ENCODE results near the gene CAPN9. TPM values are rescaled to one million over a fixed set of nuclear protein-coding genes. Genes with fewer than 3 reads are reported as not detected.

CAPN9 gene
- total and polyA plus RNA-seq, 4 experiments from 2014 or later: 0.24 TPM; not detected in 3

- H3K27ac Mint-ChIP-seq: no peak overlapping the region
- Histone ChIP-seq H3K36me3 (ENCODE audit: insufficient read depth, low read length) (no peaks in the 10 kb centered on the region), H3K27me3 (ENCODE audit: insufficient read depth, low read length) (no peaks in the 10 kb centered on the region), H3K27ac (ENCODE audit: low read depth, low read length) (no peak overlapping the region), H3K9me3 (ENCODE audit: control insufficient read depth in 1 of 2, low read length in 2 of 2) (no peaks in the 10 kb centered on the region), H3K4me1 (ENCODE audit: insufficient read depth, low read length) (no peaks in the 10 kb centered on the region), H3K4me3 (ENCODE audit: low read length in 2 of 2) (no peak overlapping the region)
- H3K4me1 Mint-ChIP-seq: no peaks in the 10 kb centered on the region
- ChIA-PET CTCF (ENCODE audit: partially characterized antibody) (no interaction called here), POLR2A (ENCODE audit: partially characterized antibody) (no interaction called here)
- no peaks in the 10 kb centered on the region for H3K9me3 Mint-ChIP-seq
- DNase-seq: no peak
- H3K27me3 Mint-ChIP-seq: peaks cover 8 to 12% of the 10 kb centered on the region in 2 donors
- intact Hi-C loops (cut with micrococcal nuclease): no loop called here
- no peak overlapping the region for H3K4me3 Mint-ChIP-seq
- H3K36me3 Mint-ChIP-seq: no peaks in the 10 kb centered on the region
These were observed 76.8 kb downstream of the CAPN9 start for GRCh38 chr1:230823931-230824381.

- Mint-ChIP-seq H3K27ac (no peak overlapping the region), H3K36me3 (no peaks in the 10 kb centered on the region), H3K4me3 (no peak overlapping the region), H3K27me3 (peaks cover 9 to 10% of the 10 kb centered on the region in 2 donors), H3K9me3 (no peaks in the 10 kb centered on the region), H3K4me1 (no peaks in the 10 kb centered on the region)
- H3K27me3 ChIP-seq (ENCODE audit: insufficient read depth, low read length): no peaks in the 10 kb centered on the region
- intact Hi-C loops (cut with micrococcal nuclease): no loop called here
- no peak overlapping the region for H3K4me3 ChIP-seq (ENCODE audit: low read length in 2 of 2)
- no peaks in the 10 kb centered on the region for H3K9me3 ChIP-seq (ENCODE audit: control insufficient read depth in 1 of 2, low read length in 2 of 2)
- no peak overlapping the region for H3K27ac ChIP-seq (ENCODE audit: low read depth, low read length)
- no peaks in the 10 kb centered on the region for H3K4me1 ChIP-seq (ENCODE audit: insufficient read depth, low read length)
- ChIA-PET POLR2A (ENCODE audit: partially characterized antibody) (no interaction called here), CTCF (ENCODE audit: partially characterized antibody) (no interaction called here)
- no peak for DNase-seq
- no peaks in the 10 kb centered on the region for H3K36me3 ChIP-seq (ENCODE audit: insufficient read depth, low read length)
These were observed 77.3 kb downstream of the CAPN9 start for GRCh38 chr1:230824551-230824918.

GRCh38 chr1:230824919-230825721 is 77.9 kb downstream of the CAPN9 start:
- no peak overlapping the region for H3K4me3 ChIP-seq (ENCODE audit: low read length in 2 of 2)
- H3K4me1 Mint-ChIP-seq: no peaks in the 10 kb centered on the region
- H3K4me1 ChIP-seq (ENCODE audit: insufficient read depth, low read length): no peaks in the 10 kb centered on the region
- intact Hi-C loops (cut with micrococcal nuclease): no loop called here
- H3K9me3 ChIP-seq (ENCODE audit: control insufficient read depth in 1 of 2, low read length in 2 of 2): no peaks in the 10 kb centered on the region
- ChIA-PET POLR2A (ENCODE audit: partially characterized antibody) (no interaction called here), CTCF (ENCODE audit: partially characterized antibody) (no interaction called here)
- H3K27ac ChIP-seq (ENCODE audit: low read depth, low read length): no peak overlapping the region
- no peaks in the 10 kb centered on the region for H3K36me3 Mint-ChIP-seq
- no peak for DNase-seq
- no peak overlapping the region for H3K4me3 Mint-ChIP-seq
- H3K27ac Mint-ChIP-seq: no peak overlapping the region
- no peaks in the 10 kb centered on the region for H3K9me3 Mint-ChIP-seq
- H3K27me3 ChIP-seq (ENCODE audit: insufficient read depth, low read length): no peaks in the 10 kb centered on the region
- no peaks in the 10 kb centered on the region for H3K36me3 ChIP-seq (ENCODE audit: insufficient read depth, low read length)
- peaks cover 9 to 10% of the 10 kb centered on the region in 2 donors for H3K27me3 Mint-ChIP-seq

GRCh38 chr1:230825761-230826160 is 78.6 kb downstream of the CAPN9 start:
- no peak overlapping the region for H3K4me3 Mint-ChIP-seq
- Histone ChIP-seq H3K27ac (ENCODE audit: low read depth, low read length) (no peak overlapping the region), H3K9me3 (ENCODE audit: control insufficient read depth in 1 of 2, low read length in 2 of 2) (no peaks in the 10 kb centered on the region), H3K27me3 (ENCODE audit: insufficient read depth, low read length) (no peaks in the 10 kb centered on the region), H3K4me1 (ENCODE audit: insufficient read depth, low read length) (no peaks in the 10 kb centered on the region), H3K36me3 (ENCODE audit: insufficient read depth, low read length) (no peaks in the 10 kb centered on the region), H3K4me3 (ENCODE audit: low read length in 2 of 2) (no peak overlapping the region)
- intact Hi-C loops (cut with micrococcal nuclease): no loop called here
- DNase-seq: no peak
- POLR2A ChIA-PET (ENCODE audit: partially characterized antibody): no interaction called here
- H3K4me1 Mint-ChIP-seq: no peaks in the 10 kb centered on the region
- H3K27ac Mint-ChIP-seq: no peak overlapping the region
- CTCF ChIA-PET (ENCODE audit: partially characterized antibody): no interaction called here
- peaks cover 8 to 10% of the 10 kb centered on the region in 2 donors for H3K27me3 Mint-ChIP-seq
- H3K9me3 Mint-ChIP-seq: peaks cover 0 to 4% (median under 1%) of the 10 kb centered on the region in 8 donors
- no peaks in the 10 kb centered on the region for H3K36me3 Mint-ChIP-seq

- no peaks in the 10 kb centered on the region for H3K36me3 ChIP-seq (ENCODE audit: insufficient read depth, low read length)
- ChIA-PET POLR2A (ENCODE audit: partially characterized antibody) (no interaction called here), CTCF (ENCODE audit: partially characterized antibody) (no interaction called here)
These were observed 79.1 kb downstream of the CAPN9 start for GRCh38 chr1:230826166-230826875.

GRCh38 chr1:230827081-230827681 is 80.0 kb downstream of the CAPN9 start:
- Histone ChIP-seq H3K4me1 (ENCODE audit: insufficient read depth, low read length) (no peaks in the 10 kb centered on the region), H3K9me3 (ENCODE audit: control insufficient read depth in 1 of 2, low read length in 2 of 2) (no peaks in the 10 kb centered on the region), H3K27ac (ENCODE audit: low read depth, low read length) (no peak overlapping the region), H3K4me3 (ENCODE audit: low read length in 2 of 2) (no peak overlapping the region), H3K36me3 (ENCODE audit: insufficient read depth, low read length) (no peaks in the 10 kb centered on the region), H3K27me3 (ENCODE audit: insufficient read depth, low read length) (no peaks in the 10 kb centered on the region)
- Mint-ChIP-seq H3K4me3 (no peak overlapping the region), H3K4me1 (no peaks in the 10 kb centered on the region), H3K27me3 (peaks cover 6% of the 10 kb centered on the region in 2 donors), H3K27ac (no peak overlapping the region), H3K9me3 (peaks cover 0 to 11% (median 3%) of the 10 kb centered on the region in 8 donors), H3K36me3 (no peaks in the 10 kb centered on the region)
- CTCF ChIA-PET (ENCODE audit: partially characterized antibody): no interaction called here
- intact Hi-C loops (cut with micrococcal nuclease): no loop called here
- POLR2A ChIA-PET (ENCODE audit: partially characterized antibody): no interaction called here
- no peak for DNase-seq

More at GRCh38 chr1:230826166-230826875, 79.1 kb downstream of the CAPN9 start:
- Histone ChIP-seq H3K4me3 (ENCODE audit: low read length in 2 of 2) (no peak overlapping the region), H3K4me1 (ENCODE audit: insufficient read depth, low read length) (no peaks in the 10 kb centered on the region), H3K27me3 (ENCODE audit: insufficient read depth, low read length) (no peaks in the 10 kb centered on the region), H3K27ac (ENCODE audit: low read depth, low read length) (no peak overlapping the region), H3K9me3 (ENCODE audit: control insufficient read depth in 1 of 2, low read length in 2 of 2) (no peaks in the 10 kb centered on the region)
- H3K4me3 Mint-ChIP-seq: no peak overlapping the region
- no peaks in the 10 kb centered on the region for H3K4me1 Mint-ChIP-seq
- no peaks in the 10 kb centered on the region for H3K36me3 Mint-ChIP-seq
- no peak overlapping the region for H3K27ac Mint-ChIP-seq
- no peak for DNase-seq
- H3K9me3 Mint-ChIP-seq: peaks cover 0 to 6% (median under 1%) of the 10 kb centered on the region in 8 donors
- intact Hi-C loops (cut with micrococcal nuclease): no loop called here
- peaks cover 6 to 8% of the 10 kb centered on the region in 2 donors for H3K27me3 Mint-ChIP-seq

GRCh38 chr1:230827801-230828200 is 80.6 kb downstream of the CAPN9 start:
- CTCF ChIA-PET (ENCODE audit: partially characterized antibody): no interaction called here
- H3K4me1 Mint-ChIP-seq: no peaks in the 10 kb centered on the region

More at GRCh38 chr1:230827801-230828200, 80.6 kb downstream of the CAPN9 start:
- intact Hi-C loops (cut with micrococcal nuclease): no loop called here
- H3K4me1 ChIP-seq (ENCODE audit: insufficient read depth, low read length): no peaks in the 10 kb centered on the region
- no peaks in the 10 kb centered on the region for H3K27me3 ChIP-seq (ENCODE audit: insufficient read depth, low read length)
- no peak overlapping the region for H3K4me3 Mint-ChIP-seq
- no peaks in the 10 kb centered on the region for H3K9me3 ChIP-seq (ENCODE audit: control insufficient read depth in 1 of 2, low read length in 2 of 2)
- no peak overlapping the region for H3K27ac Mint-ChIP-seq
- no peak overlapping the region for H3K27ac ChIP-seq (ENCODE audit: low read depth, low read length)
- no peak for DNase-seq
- no peaks in the 10 kb centered on the region for H3K36me3 Mint-ChIP-seq
- POLR2A ChIA-PET (ENCODE audit: partially characterized antibody): no interaction called here
- H3K9me3 Mint-ChIP-seq: peaks cover 0 to 11% (median 3%) of the 10 kb centered on the region in 8 donors
- H3K4me3 ChIP-seq (ENCODE audit: low read length in 2 of 2): no peak overlapping the region
- peaks cover 6 to 8% of the 10 kb centered on the region in 2 donors for H3K27me3 Mint-ChIP-seq
- no peaks in the 10 kb centered on the region for H3K36me3 ChIP-seq (ENCODE audit: insufficient read depth, low read length)

Measured in CD4-positive, alpha-beta memory T cell (primary cell).